IMR-90 (cell line): ENCODE data around the gene SALL4.

Source experiments
- MAFK ChIP-seq: IDR thresholded peaks from 2 replicates; pipeline ENCODE4 v1.6.1; 2012; ENCODE audit warnings: low read depth, low read length, improper control_type of control experiment
- POLR2A ChIP-seq: IDR thresholded peaks from 2 replicates; pipeline ENCODE4 v1.6.1; 2012; ENCODE audit warnings: mild to moderate bottlenecking, low read depth, low read length

GRCh38 chr20:51738877-51739447 is 63.4 kb downstream of the SALL4 start:
- TF ChIP-seq POLR2A (no peak), MAFK (no peak)
